ENCODE measurements around the gene RBM15.
A peak's percentile ranks its signal among the peaks of the same experiment; 100 is the strongest.

Gene RBM15

GRCh38 chr1:110321846-110322245 lies 17.3 kb upstream of the RBM15 start:
- no peak for DNase-seq (ENCODE audit: low spot score)

- DNase-seq (ENCODE audit: low spot score) = no peak
Observed at GRCh38 chr1:110324667-110325066, 14.5 kb upstream of the RBM15 start.

GRCh38 chr1:110326826-110327225 lies 12.4 kb upstream of the RBM15 start:
- DNase-seq (ENCODE audit: low spot score) = no peak

- DNase-seq (ENCODE audit: low spot score) = no peak
Observed at GRCh38 chr1:110328274-110328673, 10.9 kb upstream of the RBM15 start.

GRCh38 chr1:110328700-110329099 lies 10.5 kb upstream of the RBM15 start:
- DNase-seq (ENCODE audit: low spot score) = no peak

GRCh38 chr1:110335265-110335664 lies 3.9 kb upstream of the RBM15 start:
- no peak for DNase-seq (ENCODE audit: low spot score)

- DNase-seq (ENCODE audit: low spot score) = no peak
Observed at GRCh38 chr1:110336300-110337039, 2.7 kb upstream of the RBM15 start.

GRCh38 chr1:110337704-110338308 lies 1.4 kb upstream of the RBM15 start:
- peak; percentile 50 for DNase-seq (ENCODE audit: low spot score)

- DNase-seq (ENCODE audit: low spot score) = peak; percentile 87
Observed at GRCh38 chr1:110338309-110338885, 780 bp upstream of the RBM15 start.

GRCh38 chr1:110339407-110340206 lies 430 bp downstream of the RBM15 start:
- peak; percentile 30 for DNase-seq (ENCODE audit: low spot score)

GRCh38 chr1:110340207-110340468 lies 961 bp downstream of the RBM15 start:
- DNase-seq (ENCODE audit: low spot score) = no peak

- no peak for DNase-seq (ENCODE audit: low spot score)
Observed at GRCh38 chr1:110341146-110341871, 2.1 kb downstream of the RBM15 start.

GRCh38 chr1:110341872-110342331 lies 2.7 kb downstream of the RBM15 start:
- DNase-seq (ENCODE audit: low spot score) = no peak

GRCh38 chr1:110343249-110343648 lies 4.1 kb downstream of the RBM15 start:
- DNase-seq (ENCODE audit: low spot score) = no peak

- DNase-seq (ENCODE audit: low spot score) = no peak
Observed at GRCh38 chr1:110344152-110344551, 5.0 kb downstream of the RBM15 start.

GRCh38 chr1:110345480-110345879 lies 6.3 kb downstream of the RBM15 start:
- no peak for DNase-seq (ENCODE audit: low spot score)

- DNase-seq (ENCODE audit: low spot score) = no peak
Observed at GRCh38 chr1:110346690-110347089, 7.5 kb downstream of the RBM15 start.

GRCh38 chr1:110347182-110347893 lies 8.2 kb downstream of the RBM15 start:
- no peak for DNase-seq (ENCODE audit: low spot score)

GRCh38 chr1:110348050-110348449 lies 8.9 kb downstream of the RBM15 start:
- DNase-seq (ENCODE audit: low spot score) = no peak

GRCh38 chr1:110348771-110349170 lies 9.6 kb downstream of the RBM15 start:
- no peak for DNase-seq (ENCODE audit: low spot score)

GRCh38 chr1:110350360-110350759 lies 11.2 kb downstream of the RBM15 start:
- DNase-seq (ENCODE audit: low spot score) = no peak

GRCh38 chr1:110355321-110355720 lies 16.1 kb downstream of the RBM15 start:
- no peak for DNase-seq (ENCODE audit: low spot score)

All from D341Med (cell line).